Endothelial cell of umbilical vein (primary cell): Measurements from ENCODE around the gene ADAMTS12. TPM values are rescaled to one million over a fixed set of nuclear protein-coding genes. Genes with fewer than 3 reads are reported as not detected.

Experiments
- BruUV-seq: library from RNA; stranded (reverse); fragments of 400-500 nt; replicated peaks from 2 replicates; lab custom pipeline; 2021; lab: Mats Ljungman, UMichigan
- CTCF ChIA-PET: fragments of 300-600, 350-600 bp; sonication (Branson Sonifier 250); formaldehyde crosslinking; loops from one replicate; lab custom pipeline; 2021; ENCODE audit warnings: antibody characterized with exemption, inconsistent platforms; lab: Charles Lee
- POLR2A ChIA-PET: fragments of 300-600, 350-600 bp; sonication (Branson Sonifier 250); formaldehyde crosslinking; loops from one replicate; lab custom pipeline; 2021; ENCODE audit warnings: antibody characterized with exemption, inconsistent platforms; lab: Charles Lee
- DNase-seq: peaks from one replicate; pipeline ENCODE4 v3.0.0-alpha.2; 2011; ENCODE audit warnings: low read depth, low spot score
- FAIRE-seq: peaks from 2 replicates; lab custom pipeline; 2011; peaks lifted over from hg19 to GRCh38; lab: Jason Lieb, UNC
- H2AFZ ChIP-seq: 2 replicates; pipeline ENCODE4 v1.6.0; 2012; ENCODE audit warnings: low read depth, low read length, control low read depth, inconsistent platforms
- H3K27ac ChIP-seq: 2 replicates; pipeline ENCODE4 v1.5.1; 2011; ENCODE audit warnings: low read depth, mild to moderate bottlenecking, control low read depth, low read length, moderate library complexity; ENCODE audit not compliant: insufficient read depth
- H3K27me3 ChIP-seq, 2 experiments: 2 replicates each; pipeline versions ENCODE4 v1.6.0 to v1.6.1; 2011; ENCODE audit warnings: low read length in 2 of 2, mixed read lengths in 1 of 2; ENCODE audit not compliant: control insufficient read depth in 2 of 2, insufficient read depth in 2 of 2
- H3K36me3 ChIP-seq, 2 experiments: 2 replicates in 1 of 2; 3 replicates in 1 of 2; pipeline ENCODE4 v1.5.1; 2011; ENCODE audit warnings: low read length in 2 of 2, mild to moderate bottlenecking in 1 of 2, moderate library complexity in 1 of 2; ENCODE audit not compliant: control insufficient read depth in 2 of 2, insufficient read depth in 2 of 2; ENCODE audit errors: extremely low read depth in 1 of 2
- H3K4me1 ChIP-seq: 3 replicates; pipeline ENCODE4 v1.5.1; 2011; ENCODE audit warnings: mild to moderate bottlenecking, low read length; ENCODE audit not compliant: control insufficient read depth, insufficient read depth; ENCODE audit errors: extremely low read depth
- H3K4me2 ChIP-seq: 2 replicates; pipeline ENCODE4 v1.6.1; 2011; ENCODE audit warnings: low read length, control low read depth, mixed read lengths; ENCODE audit not compliant: insufficient read depth
- H3K4me3 ChIP-seq, 3 experiments: fragments of 200-600 bp in 1 of 3; sonication (generic), shearing (Covaris generic) in 1 of 3; replicated peaks in 1 of 3; 2 replicates each; pipeline ENCODE4 v1.5.1; 2011 to 2016; ENCODE audit warnings: control low read depth in 3 of 3, low read length in 3 of 3, mild to moderate bottlenecking in 2 of 3, inconsistent platforms in 1 of 3, low read depth in 1 of 3, moderate library complexity in 1 of 3; ENCODE audit not compliant: insufficient read depth in 1 of 3
- H3K79me2 ChIP-seq: 2 replicates; pipeline ENCODE4 v1.6.0; 2012; ENCODE audit warnings: low read length, inconsistent platforms; ENCODE audit not compliant: control insufficient read depth, insufficient read depth
- H3K9ac ChIP-seq: replicated peaks from 2 replicates; pipeline ENCODE3; 2011; ENCODE audit warnings: low read length, control low read depth; ENCODE audit not compliant: insufficient read depth; ENCODE audit errors: extremely low read depth
- H3K9me1 ChIP-seq: replicated peaks from 3 replicates; pipeline ENCODE4 v1.6.0; 2011; ENCODE audit warnings: mild to moderate bottlenecking, low read length; ENCODE audit not compliant: control insufficient read depth, insufficient read depth; ENCODE audit errors: extremely low read depth
- H3K9me3 ChIP-seq: replicated peaks from 2 replicates; pipeline ENCODE4 v1.5.1; 2012; ENCODE audit warnings: low read length, inconsistent platforms; ENCODE audit not compliant: control insufficient read depth, insufficient read depth
- H4K20me1 ChIP-seq: replicated peaks from 2 replicates; pipeline ENCODE3; 2011; ENCODE audit warnings: mild to moderate bottlenecking, low read length; ENCODE audit not compliant: control insufficient read depth, insufficient read depth; ENCODE audit errors: extremely low read depth
- CTCF ChIP-seq, 2 donors: IDR thresholded peaks; 1 replicate in 1 of 2; 2 replicates in 1 of 2; pipeline ENCODE4 v1.5.1; 2011; ENCODE audit warnings: low read length in 2 of 2, mild to moderate bottlenecking in 2 of 2, moderate library complexity in 2 of 2, control low read depth in 1 of 2, inconsistent platforms in 1 of 2, low read depth in 1 of 2; ENCODE audit not compliant: insufficient read depth in 1 of 2; ENCODE audit errors: extremely low read depth in 1 of 2
- EZH2 ChIP-seq: IDR thresholded peaks from 2 replicates; pipeline ENCODE4 v1.6.1; 2012; ENCODE audit warnings: borderline replicate concordance, low read depth, mild to moderate bottlenecking, moderate library complexity, low read length, inconsistent platforms; ENCODE audit not compliant: severe bottlenecking
- FOS ChIP-seq: IDR thresholded peaks from 2 replicates; pipeline ENCODE4 v1.6.1; 2011; ENCODE audit warnings: mild to moderate bottlenecking, low read length, moderate library complexity, borderline replicate concordance; ENCODE audit not compliant: insufficient read depth
- JUN ChIP-seq: IDR thresholded peaks from 2 replicates; pipeline ENCODE4 v1.6.1; 2011; ENCODE audit warnings: borderline replicate concordance, low read depth; ENCODE audit not compliant: insufficient read length, insufficient read depth
- MYC ChIP-seq: IDR thresholded peaks from one replicate; pipeline ENCODE4 v1.6.1; 2011; ENCODE audit warnings: mild to moderate bottlenecking, low read depth, low read length
- dilution Hi-C: fragments of 300-500 bp; cut with MboI; formaldehyde crosslinking; loops from one replicate; pipeline ENCODE4 v1.15.0; 2019; ENCODE audit warnings: low sequenced_read_pairs; ENCODE audit not compliant: extremely low pct_ligation_motif_present
- intact Hi-C: fragments of 100-400 bp; cut with micrococcal nuclease; formaldehyde crosslinking; loops from one replicate; pipeline ENCODE4 v1.10.0; 2022
- polyA plus RNA-seq, 4 experiments: library from polyadenylated mRNA; depleted of rRNA in 3 of 4; stranded (reverse) in 3 of 4; unstranded in 1 of 4; fragments of >200 nt; gene quantifications; 2 replicates each; pipeline versions ENCODE4 v1.2.1 to v1.2.3, GENCODE V29; 2011 to 2012; ENCODE audit warnings: missing spikeins in 1 of 4
- total RNA-seq: library from RNA; stranded (reverse); gene quantifications from 2 replicates; pipeline ENCODE4 v1.2.3, GENCODE V29; 2021

Gene ADAMTS12
- total and polyA plus RNA-seq, 2 donors (not counting 3 experiments of a cell fraction or from before 2014, with no cell fraction given) = 0.88 TPM; not detected in 1

GRCh38 chr5:33936381-33937016 lies 44.7 kb upstream of the ADAMTS12 start, which contains the start of gene RXFP3:
Gene RXFP3 (plus strand): TSS chr5:33936386. CDS start chr5:33936741, 355 bp downstream.
- ChIA-PET CTCF (interaction anchor here (1.8 to 6.0 kb wide), 9 partner anchors 33 to 501 kb away, joined by 7 to 345 read pairs (median 19); partner anchors contain the start of gene TARS1), POLR2A (no interaction called here)
- H3K79me2 ChIP-seq = no peaks in the 10 kb centered on the region
- peaks cover 40 to 49% of the 10 kb centered on the region in 2 experiments for H3K27me3 ChIP-seq
- no peaks in the 10 kb centered on the region for H3K9me1 ChIP-seq
- no TSS peak for BruUV-seq
- H2AFZ ChIP-seq = peak within 1 kb of the TSS; percentile 60
- no peak for TF ChIP-seq CTCF (IDR thresholded peaks at IDR 0.05; ENCODE audit: extremely low read depth in 1 of 2, insufficient read depth in 1 of 2, low read depth in 1 of 2, low read length in 2 of 2)
- no peak for TF ChIP-seq JUN
- TF ChIP-seq FOS = no peak
- peak; percentile 67 for TF ChIP-seq EZH2
- no peak for TF ChIP-seq MYC
- H4K20me1 ChIP-seq = no peaks in the 10 kb centered on the region
- H3K36me3 ChIP-seq = no peaks in the 10 kb centered on the region
- H3K9me3 ChIP-seq = no peaks in the 10 kb centered on the region
- no peak within 1 kb of the TSS for H3K27ac ChIP-seq
- H3K4me2 ChIP-seq = peak within 1 kb of the TSS; percentile 76
- H3K4me1 ChIP-seq = peaks cover 14% of the 10 kb centered on the region
- DNase-seq (no peak), FAIRE-seq (no peak)
- intact Hi-C loops (no loop called here), dilution Hi-C loops (no loop called here)
- no peak within 1 kb of the TSS for H3K9ac ChIP-seq
- peak within 1 kb of the TSS in 1 of 3 experiments; percentile 3 for H3K4me3 ChIP-seq
